Measurements from ENCODE around the gene HDAC4.

GRCh38 chr2:239265681-239266433 lies 135.0 kb downstream of the HDAC4 start:
- no peak for TF ChIP-seq ATF3 (IDR thresholded peaks at IDR 0.05)
- no peak for TF ChIP-seq CTCF (IDR thresholded peaks at IDR 0.05; ENCODE audit: low read depth, low read length, missing input control)
